Ammon's horn (tissue), 1 donor: ENCODE results near the gene GIPC3.
"Not testable (repeated sequence)": the region's sequence is repeated elsewhere in the genome, so short reads cannot be mapped to it uniquely, and the experiment has no call there.

Source experiments
- DNase-seq: peaks from one replicate; pipeline ENCODE4 v3.0.0-alpha.2; 2016; ENCODE audit warnings: low spot score

GIPC3 gene

DNA sequence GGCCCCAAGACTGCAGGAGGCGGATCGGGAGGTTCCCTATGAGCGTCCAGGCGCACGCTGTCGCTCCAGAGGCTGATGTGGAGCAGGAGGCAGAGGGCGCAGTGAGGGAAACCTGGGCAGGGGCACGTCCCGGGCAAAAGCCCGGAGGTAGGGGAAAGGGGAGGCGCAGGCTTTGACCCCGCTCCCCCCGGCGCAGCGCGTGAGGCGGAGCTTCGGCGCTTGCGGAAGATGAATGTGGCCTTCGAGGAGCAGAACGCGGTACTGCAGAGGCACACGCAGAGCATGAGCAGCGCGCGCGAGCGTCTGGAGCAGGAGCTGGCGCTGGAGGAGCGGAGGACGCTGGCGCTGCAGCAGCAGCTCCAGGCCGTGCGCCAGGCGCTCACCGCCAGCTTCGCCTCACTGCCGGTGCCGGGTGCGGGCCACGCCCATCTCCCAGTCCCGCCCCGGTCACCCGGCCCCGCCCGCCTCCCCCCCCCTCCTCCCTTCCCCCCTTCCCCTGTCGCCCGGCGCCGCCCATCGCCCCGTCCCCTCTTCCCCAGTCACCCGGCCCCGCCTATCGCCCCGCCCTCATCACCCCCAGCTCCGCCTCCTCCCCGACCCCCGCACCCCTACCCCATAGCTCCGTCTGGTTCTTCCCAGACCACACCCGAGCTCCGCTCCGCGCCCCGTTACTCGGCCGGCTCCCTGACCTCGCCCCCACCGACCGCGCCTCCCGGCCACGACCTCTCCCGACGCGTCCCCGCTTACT, 8.4 kb upstream of the GIPC3 start:
- DNase-seq, result peak; percentile 72

DNA sequence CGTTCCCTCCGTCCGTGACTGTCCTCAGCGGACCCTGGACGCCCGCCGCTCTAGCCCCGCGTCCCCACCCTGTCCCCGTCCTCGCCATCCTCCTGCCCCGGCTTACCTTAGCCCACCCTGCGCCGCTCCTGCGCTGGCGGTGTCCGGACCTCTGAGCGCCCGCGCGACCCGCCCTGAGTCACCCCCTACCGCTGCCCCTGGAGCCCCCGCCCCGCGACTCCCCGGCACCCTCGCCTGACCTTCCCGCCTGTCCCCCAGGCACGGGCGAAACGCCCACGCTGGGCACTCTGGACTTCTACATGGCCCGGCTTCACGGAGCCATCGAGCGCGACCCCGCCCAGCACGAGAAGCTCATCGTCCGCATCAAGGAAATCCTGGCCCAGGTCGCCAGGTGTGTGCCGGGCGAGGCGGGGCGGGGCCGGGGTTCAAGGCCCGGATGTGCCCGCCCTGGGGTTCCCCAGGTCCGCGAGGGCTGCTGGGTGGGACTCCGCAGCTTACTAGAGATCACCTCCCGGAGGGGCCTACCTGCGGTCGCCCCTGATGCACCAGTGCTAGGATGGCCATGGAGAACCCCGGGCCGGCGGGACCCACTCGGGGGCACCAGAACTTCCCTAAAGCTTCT, 7.4 kb upstream of the GIPC3 start:
- no peak for DNase-seq

DNA sequence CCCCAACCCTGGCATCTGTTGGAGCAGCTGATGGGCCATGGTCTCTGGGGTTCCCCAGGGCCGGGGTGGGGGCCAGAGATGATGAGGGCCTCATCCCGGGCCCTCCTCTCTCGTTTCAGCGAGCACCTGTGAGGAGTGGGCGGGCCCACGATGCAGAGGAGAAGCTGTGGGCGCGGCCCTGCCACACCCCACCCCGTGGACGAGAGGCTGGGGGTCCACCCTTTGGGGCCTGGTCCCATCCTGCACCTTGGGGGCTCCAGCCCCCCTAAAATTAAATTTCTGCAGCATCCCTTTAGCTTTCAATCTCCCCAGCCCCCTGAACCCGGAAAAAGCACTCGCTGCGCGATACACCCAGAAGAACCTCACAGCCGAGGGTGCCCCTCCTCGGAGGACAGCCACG, 6.9 kb upstream of the GIPC3 start:
- DNase-seq, result no peak

DNA sequence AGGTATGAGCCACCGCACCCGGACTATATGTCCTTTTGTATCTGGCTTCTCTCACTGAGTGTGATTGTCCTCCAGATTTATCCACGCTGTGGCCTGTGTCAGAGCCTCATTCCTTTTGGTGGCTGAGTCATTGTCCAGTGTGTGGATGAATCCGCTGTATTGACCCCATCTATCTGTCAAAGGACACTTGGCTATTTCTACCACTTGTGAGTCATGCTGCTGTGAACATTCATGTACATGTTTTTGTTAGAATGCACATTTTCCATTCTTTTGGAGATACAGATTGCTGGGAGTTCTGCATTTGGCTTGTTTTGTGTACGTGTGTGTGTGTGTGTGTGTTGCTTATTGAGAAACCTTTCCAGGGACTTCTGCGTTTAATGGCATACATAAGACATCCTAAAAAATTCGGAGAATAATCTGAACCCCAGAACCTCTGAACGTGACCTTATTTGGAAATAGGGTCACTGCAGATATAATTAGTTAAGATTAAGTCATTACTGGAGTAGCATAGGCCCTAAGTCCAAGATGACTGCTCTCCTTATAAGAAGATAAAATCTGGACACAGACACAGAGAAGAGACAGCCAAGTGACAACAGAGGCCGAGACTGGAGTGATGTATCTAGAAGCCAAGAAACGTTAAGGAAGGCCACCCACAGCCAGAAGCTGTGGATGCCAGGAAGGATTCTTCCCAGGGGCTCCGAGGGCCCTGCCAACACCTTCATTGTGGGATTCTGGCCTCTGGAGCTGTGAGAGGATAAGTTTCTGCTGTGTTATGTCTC, 4.9 kb upstream of the GIPC3 start:
- no peak for DNase-seq

DNA sequence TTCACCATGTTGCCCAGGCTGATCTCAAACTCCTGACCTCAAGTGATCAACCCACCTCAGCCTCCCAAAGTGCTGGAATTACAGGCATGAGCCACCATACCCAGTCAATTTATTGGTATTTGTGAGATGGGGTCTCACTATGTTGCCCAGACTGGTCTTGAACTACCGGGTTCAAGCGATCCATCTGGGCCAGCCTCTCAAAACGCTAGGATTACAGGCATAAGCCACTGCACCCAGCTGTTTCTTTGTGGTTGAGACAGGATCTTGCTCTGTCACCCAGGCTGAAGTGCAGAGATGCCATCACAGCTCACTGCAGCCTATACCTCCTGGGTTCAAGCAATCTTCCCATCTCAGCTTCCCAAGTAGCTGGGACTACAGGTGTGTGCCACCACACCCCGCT, 3.5 kb upstream of the GIPC3 start:
- not testable (repeated sequence) for DNase-seq

DNA sequence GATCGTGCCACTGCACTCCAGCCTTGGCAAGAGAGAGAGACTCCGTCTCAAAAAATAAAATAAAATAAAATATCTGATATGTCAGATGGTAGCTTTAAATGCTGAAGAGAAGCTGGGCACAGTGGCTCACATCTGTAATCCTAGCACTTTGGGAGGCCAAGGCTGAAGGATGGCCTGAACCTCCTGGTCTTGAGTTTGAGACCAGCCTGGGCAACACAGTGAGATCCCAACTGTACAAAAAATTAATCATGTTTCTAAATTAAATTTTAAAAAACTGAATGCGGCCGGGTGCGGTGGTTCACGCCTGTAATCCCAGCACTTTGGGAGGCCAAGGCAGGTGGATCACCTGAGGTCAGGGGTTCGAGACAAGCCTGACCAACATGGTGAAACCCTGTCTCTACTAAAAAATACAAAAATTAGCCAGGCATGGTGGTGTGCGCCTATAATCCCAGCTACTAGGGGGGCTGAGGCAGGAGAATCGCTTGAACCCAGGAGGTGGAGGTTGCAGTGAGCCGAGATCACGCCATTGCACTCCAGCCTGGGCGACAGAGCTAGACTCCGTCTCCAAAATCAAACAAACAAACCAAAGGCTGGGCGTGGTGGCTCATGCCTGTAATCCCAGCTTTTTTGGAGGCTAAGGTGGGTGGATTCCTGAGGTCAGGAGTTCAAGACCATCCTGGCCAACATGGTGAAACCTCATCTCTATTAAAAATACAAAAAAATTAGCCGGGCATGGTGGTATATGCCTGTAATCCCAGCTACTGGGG, 1.1 kb upstream of the GIPC3 start:
- not testable (repeated sequence) for DNase-seq

DNA sequence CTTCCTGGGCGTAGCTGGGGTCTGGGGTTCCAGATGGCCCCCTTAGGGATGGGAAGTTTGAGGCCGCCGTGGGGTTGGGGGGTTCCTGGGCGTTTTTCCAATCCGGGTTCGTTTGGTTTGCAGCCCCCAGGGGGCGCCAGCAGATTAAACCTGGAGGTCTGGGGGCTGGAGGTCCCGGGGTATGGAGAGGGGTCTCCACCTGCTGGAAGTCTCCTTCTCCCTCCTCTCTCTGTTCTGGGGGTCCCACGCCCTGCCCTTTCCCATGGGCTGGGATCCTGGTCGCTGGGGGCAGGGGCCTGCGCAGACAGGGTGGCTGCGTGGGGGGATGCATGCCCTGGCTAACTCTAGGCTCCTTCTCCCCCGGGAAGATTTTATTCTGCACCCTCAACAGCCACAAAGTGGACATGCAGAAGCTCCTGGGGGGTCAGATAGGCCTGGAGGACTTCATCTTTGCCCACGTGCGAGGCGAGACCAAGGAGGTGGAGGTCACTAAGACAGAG, 899 bp downstream of the GIPC3 start:
- no peak for DNase-seq

DNA sequence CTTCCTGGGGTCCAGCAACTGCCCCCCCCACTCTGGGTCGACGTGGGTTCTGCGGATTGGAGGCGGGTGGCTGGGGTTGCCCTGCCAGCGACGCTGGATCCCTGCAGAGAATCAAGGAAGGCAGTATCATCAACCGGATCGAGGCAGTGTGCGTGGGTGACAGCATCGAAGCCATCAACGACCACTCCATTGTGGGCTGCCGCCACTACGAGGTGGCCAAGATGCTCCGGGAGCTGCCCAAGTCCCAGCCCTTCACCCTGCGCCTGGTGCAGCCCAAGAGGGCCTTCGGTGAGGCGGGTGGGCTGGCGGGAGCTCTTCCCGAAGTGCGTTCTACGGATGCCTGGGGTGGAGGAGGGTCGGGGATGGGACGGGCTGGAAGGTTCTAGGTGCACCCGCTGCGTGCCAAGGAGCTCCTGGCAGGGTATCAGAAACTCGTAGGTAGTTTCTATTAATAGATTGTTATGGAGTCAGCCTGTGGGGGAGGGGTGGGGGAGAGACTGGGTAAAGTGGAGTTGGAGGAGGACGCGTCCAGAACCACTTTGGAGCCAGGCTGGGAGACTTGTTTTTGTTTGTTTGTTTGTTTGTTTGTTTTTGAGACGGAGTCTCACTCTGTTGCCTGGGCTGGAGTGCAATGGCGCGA, 1.5 kb downstream of the GIPC3 start:
- no peak for DNase-seq

DNA sequence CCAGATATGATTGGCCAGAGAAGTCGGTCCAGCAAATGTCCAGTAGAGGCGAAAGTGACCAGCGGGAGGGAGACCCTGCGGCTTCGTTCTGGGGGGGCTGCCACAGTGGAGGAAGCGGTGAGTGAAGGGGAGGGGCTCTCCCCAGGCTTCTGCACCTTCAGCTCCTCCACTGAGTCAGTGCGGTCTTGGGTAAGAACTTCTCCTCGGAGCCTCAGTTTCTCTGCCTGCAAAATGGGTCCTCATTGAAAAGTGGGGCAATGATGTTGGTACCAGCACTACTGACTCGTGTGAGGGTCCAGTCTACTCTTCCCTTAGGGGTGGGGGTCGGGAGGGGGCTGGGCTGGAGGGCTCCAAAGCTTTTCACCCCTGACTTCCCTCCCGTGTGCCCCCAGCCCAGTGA, 4.2 kb downstream of the GIPC3 start:
- no peak for DNase-seq

DNA sequence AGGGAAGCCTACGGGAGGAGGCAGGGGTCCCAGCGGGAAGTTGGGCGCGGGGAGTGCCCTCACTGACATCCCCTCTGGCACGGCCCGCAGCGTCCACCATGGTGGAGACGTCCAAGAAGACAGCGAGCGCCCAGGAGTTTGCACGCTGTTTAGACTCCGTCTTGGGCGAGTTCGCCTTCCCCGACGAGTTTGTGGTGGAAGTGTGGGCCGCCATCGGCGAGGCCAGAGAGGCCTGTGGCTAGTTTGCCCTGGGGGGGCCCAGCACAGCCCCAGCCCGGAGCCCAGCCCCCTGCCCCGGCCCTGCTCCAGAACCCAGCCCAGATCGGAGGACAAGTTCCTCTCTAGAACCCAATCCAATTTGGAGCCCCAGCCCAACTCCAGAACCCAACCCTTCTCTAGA, 4.7 kb downstream of the GIPC3 start:
- DNase-seq, result no peak

DNA sequence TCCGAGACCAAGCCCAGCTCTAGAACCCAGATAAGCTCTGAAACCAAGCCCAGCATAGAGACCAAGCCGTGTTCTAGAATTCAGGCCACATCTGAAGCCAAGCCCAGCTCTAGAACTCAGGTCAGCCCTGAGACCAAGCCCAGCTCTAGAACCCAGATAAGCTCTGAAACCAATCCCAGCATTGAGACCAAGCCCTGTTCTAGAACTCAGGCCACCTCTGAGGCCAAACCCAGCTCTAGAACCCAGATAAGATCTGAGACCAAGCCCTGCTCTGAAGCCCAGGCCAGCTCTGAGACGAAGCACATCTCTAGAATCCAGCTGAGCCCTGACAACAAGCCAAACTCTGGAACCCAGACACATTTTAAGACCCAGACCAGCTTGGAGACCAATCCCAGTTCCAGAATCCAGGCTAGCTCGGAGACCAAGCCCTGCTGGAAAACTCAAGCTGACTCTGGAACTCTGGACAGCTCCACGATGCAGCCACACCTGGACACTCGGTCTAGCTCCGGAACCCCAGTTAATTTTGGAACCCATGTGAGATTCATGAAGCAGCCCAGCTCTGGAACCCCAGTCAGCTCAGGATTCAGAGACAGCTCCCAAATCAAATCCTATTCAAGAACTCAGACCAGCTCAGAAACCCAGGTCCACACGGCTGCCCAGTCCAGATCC, 5.8 kb downstream of the GIPC3 start:
- no peak for DNase-seq

DNA sequence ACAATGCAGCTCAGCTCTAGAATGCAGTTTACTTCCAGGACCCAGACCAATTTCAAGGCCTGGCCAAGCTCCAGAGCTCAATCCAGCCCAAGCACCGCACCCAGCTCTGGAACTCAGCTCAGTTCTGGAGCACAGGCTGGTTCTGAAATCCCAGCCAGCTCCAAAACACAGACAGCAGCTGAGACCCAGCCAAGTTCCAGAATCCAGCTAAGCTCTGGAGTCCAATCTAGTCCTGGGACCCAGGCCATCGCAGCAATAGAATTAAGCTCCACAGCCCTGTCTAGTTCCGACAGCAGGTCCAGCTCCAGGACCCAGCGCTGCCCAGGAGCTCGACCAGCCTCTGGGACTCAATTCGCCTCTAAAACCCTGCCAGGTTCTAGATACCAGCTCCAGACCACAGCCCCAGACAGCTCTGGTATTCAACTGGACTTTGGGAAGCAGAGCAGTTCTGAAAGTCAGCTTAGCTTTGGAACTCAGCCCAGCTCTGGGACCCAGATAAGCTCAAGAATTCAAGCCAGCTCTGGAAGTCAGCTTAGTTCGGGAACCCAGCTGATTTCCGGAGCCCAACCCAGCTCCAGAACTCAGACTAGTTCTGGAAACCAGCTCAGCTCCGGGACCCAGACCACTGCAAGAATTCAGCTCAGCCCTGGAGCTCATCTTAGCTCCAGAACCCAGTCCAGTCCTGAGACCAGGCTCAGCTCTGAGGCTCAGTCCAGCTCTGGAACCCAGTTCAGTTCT, 6.8 kb downstream of the GIPC3 start:
- no peak for DNase-seq

DNA sequence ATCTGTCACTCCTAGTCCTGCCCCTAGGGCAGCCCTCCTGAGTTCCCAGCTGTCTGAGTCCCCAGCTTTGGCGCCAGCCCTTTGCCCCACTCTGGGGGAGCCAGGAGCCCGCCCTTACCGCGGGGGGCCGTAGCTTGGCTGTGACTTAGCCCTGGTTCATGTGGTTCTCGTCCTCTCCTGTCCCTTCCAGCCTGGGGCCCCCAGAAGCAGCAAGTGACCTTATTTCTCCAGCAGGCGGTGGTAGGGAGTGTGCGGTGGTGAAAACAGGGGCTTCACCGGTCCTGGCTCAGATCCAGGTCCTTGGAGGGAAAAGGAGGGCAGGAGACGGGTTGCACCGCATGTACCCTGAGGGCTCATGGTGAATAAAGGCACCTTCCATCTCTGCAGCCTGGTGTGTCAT, 7.9 kb downstream of the GIPC3 start:
- no peak for DNase-seq

DNA sequence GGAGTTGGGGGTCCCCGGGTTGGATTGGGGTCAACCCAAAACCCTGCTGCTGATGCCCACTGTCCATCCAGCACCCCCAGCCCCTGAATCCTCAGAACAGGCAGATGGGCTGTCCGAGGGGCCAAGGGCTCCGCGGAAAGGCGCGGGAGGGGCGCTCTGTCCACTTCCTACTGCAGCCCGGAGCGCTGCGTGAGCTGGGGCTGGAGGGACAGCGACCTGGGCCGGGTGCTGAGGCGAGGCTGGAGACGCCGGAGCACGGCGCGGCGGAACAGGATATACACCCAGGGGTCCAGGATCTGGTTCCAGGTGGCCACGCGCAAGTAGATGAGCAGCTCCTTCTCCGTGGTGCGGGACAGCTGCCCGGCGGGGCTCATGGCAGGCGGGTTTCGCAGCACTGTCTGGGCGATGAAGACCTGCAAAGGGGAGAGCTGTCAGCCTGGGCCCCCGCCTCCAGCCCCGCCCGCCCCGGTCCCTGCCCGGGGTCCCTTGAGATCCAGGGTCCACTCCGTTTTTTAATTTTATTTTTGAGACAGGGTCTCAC, 10.3 kb downstream of the GIPC3 start:
- DNase-seq, result no peak

DNA sequence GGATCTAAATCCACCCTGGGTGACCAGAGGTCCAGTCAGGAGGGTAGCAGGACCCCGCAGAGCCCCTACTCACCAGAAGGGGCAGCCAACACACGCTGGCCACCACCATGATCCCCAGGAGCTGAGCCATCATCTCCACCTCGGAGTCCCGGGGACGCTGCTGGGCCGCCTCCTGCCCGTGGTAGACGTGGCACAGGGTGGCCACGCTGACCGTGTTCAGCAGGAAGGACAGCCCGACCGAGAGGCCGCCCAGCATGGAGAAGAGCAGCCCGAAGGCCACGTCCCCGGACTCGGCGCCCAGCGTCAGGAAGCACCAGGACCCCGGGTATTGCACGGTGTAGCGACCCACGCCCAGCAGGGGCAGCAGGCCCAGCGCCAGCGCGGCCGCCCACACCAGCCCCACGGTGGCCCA, 14.5 kb downstream of the GIPC3 start:
- no peak for DNase-seq

DNA sequence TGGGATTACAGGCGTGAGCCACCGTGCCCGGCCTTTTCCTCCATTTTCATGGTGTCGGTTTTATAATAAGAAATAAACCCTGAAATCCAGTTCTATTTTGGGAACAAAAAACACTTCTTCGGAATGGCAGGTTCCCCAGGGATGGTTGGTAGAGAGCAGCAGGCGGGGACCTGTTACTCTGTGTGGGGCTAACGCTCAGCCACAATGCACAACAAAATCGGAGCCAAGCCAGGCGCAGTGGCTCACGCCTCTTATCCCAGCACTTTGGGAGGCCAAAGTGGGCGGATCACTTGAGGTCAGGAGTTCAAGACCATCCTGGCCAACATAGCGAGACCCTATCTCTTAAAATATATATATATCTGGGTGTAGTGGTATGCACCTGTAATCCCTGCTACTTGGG, 15.7 kb downstream of the GIPC3 start:
- DNase-seq, result no peak

DNA sequence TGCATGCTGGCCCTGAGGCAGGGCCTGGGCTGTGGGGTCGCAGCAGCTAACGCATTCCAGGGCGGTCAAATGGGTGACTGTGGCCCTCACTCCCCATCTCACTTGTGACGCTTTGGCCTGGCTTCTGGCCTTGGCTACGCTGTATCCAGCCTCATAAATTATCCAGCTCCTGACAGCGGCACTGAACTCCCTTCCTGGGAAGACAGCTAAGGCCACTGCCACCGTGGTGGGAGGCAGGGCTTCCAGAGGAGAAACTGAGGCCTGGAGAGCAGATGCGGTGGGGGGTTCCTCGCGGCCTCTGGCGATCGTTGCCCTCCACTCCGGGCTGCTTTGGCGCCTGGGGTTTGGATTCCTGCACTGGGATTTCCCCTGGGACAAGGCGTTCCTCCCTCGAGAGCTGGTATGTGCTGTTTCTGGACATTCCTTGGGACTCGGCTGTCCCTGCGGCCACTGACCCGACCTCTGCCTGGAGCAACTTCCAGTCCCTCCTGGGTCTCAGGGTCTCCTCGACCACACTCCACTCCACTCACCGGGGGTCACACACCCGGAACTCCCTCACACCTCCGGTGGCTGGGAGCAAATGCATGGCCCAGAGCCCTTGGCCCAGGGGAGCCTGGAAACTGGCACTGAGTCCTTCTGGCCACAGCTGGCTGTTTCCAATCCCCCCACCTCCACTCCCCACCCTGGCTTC, 18.0 kb downstream of the GIPC3 start:
- no peak for DNase-seq

DNA sequence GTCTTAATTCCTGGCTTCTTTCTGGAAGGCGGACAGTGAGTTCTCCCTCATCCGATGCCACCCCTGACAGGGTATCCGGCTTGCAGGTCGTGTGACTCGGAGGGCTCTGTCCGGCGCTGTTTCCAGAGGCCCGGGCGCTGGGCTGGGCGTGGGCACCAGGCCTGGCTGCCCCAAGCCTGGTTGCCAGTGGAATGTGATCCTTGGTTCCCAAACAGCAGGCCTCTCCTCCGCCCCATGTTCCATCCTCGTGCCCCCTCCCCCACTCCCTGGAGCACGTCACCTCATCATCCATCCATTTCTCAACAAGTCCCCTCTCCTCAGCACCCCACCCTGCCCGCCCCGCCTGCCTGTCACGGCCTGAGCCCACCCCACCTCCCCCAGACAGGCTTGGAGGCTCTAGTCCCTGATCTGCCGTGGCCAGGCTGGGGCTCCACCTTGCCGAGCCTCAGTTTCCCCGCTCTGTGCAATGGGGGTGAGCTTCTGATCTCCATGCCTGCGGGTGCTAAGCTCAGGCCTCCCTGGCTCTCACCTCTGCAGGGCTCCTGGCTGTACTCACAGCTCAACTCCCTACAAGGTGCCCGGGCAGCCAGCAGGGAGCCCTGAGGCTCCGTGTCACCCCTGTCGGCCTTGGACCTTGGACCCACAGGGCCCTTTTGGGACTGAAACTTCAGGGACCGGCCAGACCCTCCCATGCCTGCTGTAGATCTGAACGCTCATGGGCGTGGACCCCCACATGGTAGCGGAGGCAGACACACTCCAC, 19.1 kb downstream of the GIPC3 start:
- no peak for DNase-seq

DNA sequence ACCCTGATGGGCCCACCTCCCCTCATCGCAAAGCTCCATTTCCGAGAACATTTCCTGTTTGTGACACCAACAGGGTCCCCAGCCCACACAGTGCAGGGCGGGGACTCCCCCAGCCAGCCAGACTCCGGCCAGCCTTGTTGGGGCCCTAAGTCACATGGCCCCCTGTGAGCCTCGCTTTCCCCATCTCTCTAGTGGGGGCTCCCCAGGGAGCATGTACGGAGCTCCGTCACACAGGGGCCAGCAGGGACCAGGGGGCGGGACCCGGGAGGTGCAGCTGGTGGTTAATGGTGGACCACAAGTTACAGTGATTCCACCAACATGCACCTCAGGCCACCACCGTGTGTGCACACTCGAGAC, 19.7 kb downstream of the GIPC3 start:
- DNase-seq, result no peak
